Esophagus squamous epithelium (tissue), 5 donors: ENCODE results near the gene TBC1D5. TPM values are rescaled to one million over a fixed set of nuclear protein-coding genes. Genes with fewer than 3 reads are reported as not detected.

Experiments used
- DNase-seq: peaks from one replicate; lab custom pipeline; 2025; lab: John Stamatoyannopoulos, UW
- H3K27ac ChIP-seq, 4 donors: fragments of 200-600 bp; sonication (generic); one replicate each; pipeline ENCODE4 v1.5.1; 2016 to 2019; ENCODE audit warnings: mild to moderate bottlenecking in 1 of 4
- H3K27me3 ChIP-seq, 4 donors: fragments of 200-600 bp; sonication (generic); 1 replicate in 3 of 4; 2 replicates in 1 of 4; pipeline versions ENCODE4 v1.5.1 to v1.6.0; 2017 to 2021; ENCODE audit warnings: antibody characterized with exemption in 1 of 4
- H3K36me3 ChIP-seq, 3 donors: fragments of 200-600 bp; sonication (generic); one replicate each; pipeline ENCODE4 v1.5.1; 2016 to 2019
- H3K4me1 ChIP-seq, 3 donors: fragments of 200-600 bp; sonication (generic); one replicate each; pipeline ENCODE4 v1.5.1; 2017 to 2019
- H3K4me3 ChIP-seq, 4 donors: fragments of 200-600 bp; sonication (generic); 1 replicate in 3 of 4; 2 replicates in 1 of 4; pipeline ENCODE4 v1.5.1; 2016 to 2019; ENCODE audit warnings: mild to moderate bottlenecking in 2 of 4, moderate library complexity in 1 of 4
- H3K9me3 ChIP-seq, 3 donors: fragments of 200-600 bp; sonication (generic); one replicate each; pipeline ENCODE4 v1.5.1; 2016 to 2019
- CTCF ChIP-seq, 6 experiments: fragments of 450-650 bp in 4 of 6; fragments of 200-600 bp in 2 of 6; sonication (generic) in 2 of 6; IDR thresholded peaks; one replicate each; pipeline ENCODE4 v1.5.1; 2016 to 2019; ENCODE audit warnings: antibody characterized with exemption in 6 of 6, mild to moderate bottlenecking in 4 of 6, moderate library complexity in 4 of 6
- POLR2A ChIP-seq, 4 donors: fragments of 450-650 bp; IDR thresholded peaks; one replicate each; pipeline ENCODE4 v1.6.1; 2017; ENCODE audit warnings: antibody characterized with exemption in 4 of 4, mild to moderate bottlenecking in 4 of 4, moderate library complexity in 3 of 4
- WGBS, 2 donors: methylation state at CpG; one replicate each; pipeline ENCODE4 v1.1.5; 2018; 5-methylcytosine and 5-hydroxymethylcytosine counted together
- intact Hi-C: fragments of 100-400 bp; cut with DNase I; formaldehyde crosslinking; loops from one replicate; pipeline ENCODE4 v1.15.0; 2022
- total RNA-seq, 4 donors: library from RNA; depleted of rRNA; stranded (reverse); fragments of >200 nt; gene quantifications; one replicate each; pipeline ENCODE4 v1.1.0, GENCODE V29; 2016
- donor health status: DM: yes; HTN: yes; CAD: no.

The TBC1D5 gene
- total RNA-seq, 4 donors from 2014 or later = 32.8 to 56.1 (median 39.9) TPM

GRCh38 chr3:17687566-17687965 lies 54.9 kb downstream of the TBC1D5 start:
- DNase-seq = no peak
- TF ChIP-seq POLR2A (IDR thresholded peaks at IDR 0.05) (no peak), CTCF (IDR thresholded peaks at IDR 0.05) (no peak)
- no peak overlapping the region for H3K4me3 ChIP-seq
- 93% methylated on average over 1 of the region's 1 CpG for WGBS, 2 donors
- no peaks in the 10 kb centered on the region for H3K9me3 ChIP-seq
- no peaks in the 10 kb centered on the region for H3K27me3 ChIP-seq
- no peaks in the 10 kb centered on the region for H3K36me3 ChIP-seq
- intact Hi-C loops = no loop called here
- no peak overlapping the region for H3K27ac ChIP-seq
- no peaks in the 10 kb centered on the region for H3K4me1 ChIP-seq

- no peaks in the 10 kb centered on the region for H3K4me1 ChIP-seq
- no peaks in the 10 kb centered on the region for H3K9me3 ChIP-seq
- no peak overlapping the region for H3K27ac ChIP-seq
- no peak for DNase-seq
- no peaks in the 10 kb centered on the region for H3K27me3 ChIP-seq
- intact Hi-C loops = no loop called here
- WGBS, 2 donors = 88 to 90% methylated on average over 1 of the region's 1 CpG
- TF ChIP-seq CTCF (IDR thresholded peaks at IDR 0.05) (no peak), POLR2A (IDR thresholded peaks at IDR 0.05) (no peak)
- no peaks in the 10 kb centered on the region for H3K36me3 ChIP-seq
- no peak overlapping the region for H3K4me3 ChIP-seq
These were observed 55.8 kb downstream of the TBC1D5 start for GRCh38 chr3:17686613-17687012.

- TF ChIP-seq POLR2A (IDR thresholded peaks at IDR 0.05) (no peak), CTCF (IDR thresholded peaks at IDR 0.05) (no peak)
- H3K27me3 ChIP-seq = no peaks in the 10 kb centered on the region
- H3K4me1 ChIP-seq = no peaks in the 10 kb centered on the region
- intact Hi-C loops = no loop called here
- DNase-seq = no peak
- WGBS, 2 donors = 89 to 92% methylated on average over 4 of the region's 4 CpGs
- H3K36me3 ChIP-seq = no peaks in the 10 kb centered on the region
- no peak overlapping the region for H3K4me3 ChIP-seq
- no peak overlapping the region for H3K27ac ChIP-seq
- no peaks in the 10 kb centered on the region for H3K9me3 ChIP-seq
These were observed 58.8 kb downstream of the TBC1D5 start for GRCh38 chr3:17683542-17684207.

- no peaks in the 10 kb centered on the region for H3K9me3 ChIP-seq
- TF ChIP-seq POLR2A (IDR thresholded peaks at IDR 0.05) (no peak), CTCF (IDR thresholded peaks at IDR 0.05) (no peak)
- no peak overlapping the region for H3K4me3 ChIP-seq
- no peaks in the 10 kb centered on the region for H3K36me3 ChIP-seq
- intact Hi-C loops = no loop called here
- DNase-seq = no peak
- H3K27me3 ChIP-seq = no peaks in the 10 kb centered on the region
- no peak overlapping the region for H3K27ac ChIP-seq
- no peaks in the 10 kb centered on the region for H3K4me1 ChIP-seq
These were observed 61.9 kb downstream of the TBC1D5 start for GRCh38 chr3:17680530-17680929.

- H3K36me3 ChIP-seq = no peaks in the 10 kb centered on the region
- no peaks in the 10 kb centered on the region for H3K9me3 ChIP-seq
- no peak overlapping the region for H3K4me3 ChIP-seq
- intact Hi-C loops = no loop called here
- H3K4me1 ChIP-seq = no peaks in the 10 kb centered on the region
- no peaks in the 10 kb centered on the region for H3K27me3 ChIP-seq
- H3K27ac ChIP-seq = no peak overlapping the region
- TF ChIP-seq CTCF (IDR thresholded peaks at IDR 0.05) (no peak), POLR2A (IDR thresholded peaks at IDR 0.05) (no peak)
- DNase-seq = no peak
These were observed 64.2 kb downstream of the TBC1D5 start for GRCh38 chr3:17678116-17678741.
